GM21381 (cell line): ENCODE data around the gene AFAP1.

Experiments
- ATAC-seq: cut with Tn5 transposase; IDR thresholded peaks from one replicate; pipeline ENCODE4 v1.9.1; 2021; ENCODE audit warnings: mild to moderate bottlenecking, moderate library complexity; ENCODE audit not compliant: unreplicated experiment

Gene AFAP1

GRCh38 chr4:7806338-7807090 lies 133.1 kb downstream of the AFAP1 start:
- no peak for ATAC-seq

- no peak for ATAC-seq
Measured at GRCh38 chr4:7805533-7806337, 133.9 kb downstream of the AFAP1 start.

DNA sequence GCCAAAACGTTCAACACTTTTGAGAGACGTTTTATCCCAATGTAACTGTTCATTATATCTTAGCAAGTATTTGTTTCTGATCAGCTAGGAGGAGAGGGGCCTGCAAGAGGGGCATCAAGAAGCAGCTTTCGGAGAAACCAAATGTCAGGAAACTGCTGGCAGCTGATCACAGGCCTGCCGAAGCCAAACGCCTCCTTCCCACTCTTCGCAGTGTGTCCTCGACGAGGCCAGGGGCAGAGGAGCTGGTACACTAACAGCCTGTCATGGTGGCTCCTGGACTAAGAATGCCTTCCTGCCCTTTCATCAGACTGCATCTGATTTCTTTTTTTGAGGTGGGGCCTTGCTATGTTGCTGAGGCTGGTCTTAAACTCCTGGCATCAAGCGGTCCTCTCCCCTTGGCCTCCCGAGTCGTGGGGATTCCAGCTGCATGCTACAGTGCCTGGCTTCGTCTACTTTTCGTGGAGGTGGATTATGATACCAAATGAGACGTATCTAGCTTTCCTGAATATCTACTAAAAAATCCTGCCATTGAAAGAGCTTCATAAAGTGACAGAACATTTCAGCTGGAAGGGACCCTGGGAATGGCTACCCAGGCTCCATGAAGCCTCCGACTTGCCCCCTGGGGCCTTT lies 134.8 kb downstream of the AFAP1 start:
- no peak for ATAC-seq

GRCh38 chr4:7803992-7804755 lies 135.5 kb downstream of the AFAP1 start:
- ATAC-seq: no peak

DNA sequence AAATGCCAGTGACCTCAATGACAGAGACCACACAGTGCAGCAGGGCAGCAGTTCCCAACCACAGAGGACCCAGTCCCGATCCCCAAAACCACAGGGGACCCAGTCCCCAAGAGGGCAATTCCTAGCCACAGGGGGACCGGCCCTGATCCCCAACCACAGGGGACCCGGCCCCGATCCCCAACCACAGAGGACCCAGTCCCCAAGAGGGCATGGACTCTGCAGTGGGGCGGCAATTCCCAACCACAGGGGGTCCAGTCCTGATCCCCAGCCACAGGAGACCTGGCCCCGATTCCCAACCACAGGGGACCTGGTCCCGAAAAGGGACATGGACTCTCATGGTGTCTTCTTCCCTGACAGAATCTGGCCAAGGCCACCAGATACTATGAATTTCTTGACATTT lies 136.3 kb downstream of the AFAP1 start:
- no peak for ATAC-seq

DNA sequence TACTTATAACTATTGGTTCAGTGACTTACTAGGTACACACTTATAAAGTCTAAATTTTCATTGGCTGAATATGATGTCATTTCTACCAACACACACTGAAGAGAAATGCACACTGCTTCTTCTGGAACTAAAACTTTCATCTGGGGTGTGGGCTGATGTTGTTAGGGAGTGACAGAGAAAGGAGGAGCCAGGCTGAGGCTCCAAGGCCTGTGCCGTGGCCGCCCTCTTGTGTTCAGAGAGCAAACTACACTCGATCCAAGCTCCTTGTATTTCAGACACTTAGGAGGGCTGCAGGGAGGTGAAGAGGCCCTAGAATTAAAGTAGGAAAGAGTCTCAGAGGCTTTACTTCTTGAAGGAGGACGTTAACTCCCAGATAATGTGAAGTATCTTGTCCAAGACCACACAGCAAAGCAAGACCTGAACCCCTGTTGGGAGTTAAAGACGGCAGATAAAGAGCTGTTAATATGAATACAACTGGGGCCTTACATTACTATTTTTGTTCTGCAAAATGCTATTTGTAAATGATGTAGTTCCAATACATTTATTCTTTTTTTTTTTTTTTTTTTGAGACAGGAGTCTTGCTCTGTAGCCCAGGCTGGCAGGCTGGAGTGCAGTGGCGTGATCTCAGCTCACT lies 137.5 kb downstream of the AFAP1 start:
- peak; percentile 78 for ATAC-seq

DNA sequence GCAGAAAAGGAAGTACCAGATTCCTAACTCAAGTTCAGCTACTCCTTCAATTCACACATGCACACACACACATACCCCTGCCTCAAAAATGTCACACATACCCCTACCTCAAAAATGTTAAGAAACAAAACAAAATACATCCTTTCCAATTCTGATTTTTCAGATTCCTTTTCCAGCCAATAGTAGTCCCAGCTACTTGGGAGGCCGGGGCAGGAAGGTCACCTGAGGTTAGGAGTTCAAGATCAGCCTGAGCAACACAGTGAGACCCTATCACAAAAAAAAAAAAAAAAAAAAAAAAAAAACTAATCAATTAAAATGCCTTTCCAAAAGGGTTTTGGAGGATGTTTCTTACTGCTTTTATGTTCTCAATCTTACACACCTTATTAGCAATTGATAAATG lies 138.0 kb downstream of the AFAP1 start:
- ATAC-seq: no peak

GRCh38 chr4:7801001-7801400 lies 138.7 kb downstream of the AFAP1 start:
- no peak for ATAC-seq

DNA sequence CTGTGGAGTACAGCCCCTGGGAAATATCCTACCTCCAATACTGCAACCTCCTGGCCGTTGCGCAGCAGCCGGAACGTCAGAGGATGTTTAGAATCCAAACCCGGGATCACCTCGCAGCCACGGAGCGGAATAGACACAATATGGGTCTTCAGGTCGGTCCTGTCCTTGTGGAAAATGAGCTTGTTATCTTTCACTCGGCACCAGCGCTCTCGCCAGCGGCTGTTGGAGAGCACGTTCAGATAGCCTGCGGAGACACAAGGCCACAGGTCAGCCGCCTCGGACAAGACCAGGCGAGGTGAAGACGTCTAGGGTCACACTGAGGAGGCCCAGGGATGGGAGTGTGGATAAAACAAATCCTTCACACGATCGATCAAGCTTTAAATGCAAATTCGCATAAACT lies 139.3 kb downstream of the AFAP1 start:
- no peak for ATAC-seq

- no peak for ATAC-seq
Measured at GRCh38 chr4:7799736-7800135, 139.9 kb downstream of the AFAP1 start.

DNA sequence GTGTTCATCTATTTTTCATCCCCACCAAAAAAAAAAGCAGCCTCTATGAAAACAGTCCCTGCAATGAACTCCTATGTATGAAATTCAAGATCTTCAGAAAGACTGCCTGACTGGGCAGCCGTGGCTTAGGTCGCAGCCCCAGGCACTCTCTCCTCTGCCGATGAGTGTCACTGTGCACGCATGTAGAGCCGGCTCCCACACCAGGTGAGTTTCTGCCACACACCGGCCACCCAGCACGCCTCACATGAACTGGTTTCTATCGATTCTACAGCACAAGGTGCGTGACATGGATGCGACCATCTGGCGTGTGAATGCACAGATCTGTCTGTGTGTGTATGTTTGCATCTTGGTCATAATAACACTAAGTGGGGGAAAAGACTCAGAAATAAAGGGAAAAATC lies 140.4 kb downstream of the AFAP1 start:
- ATAC-seq: no peak

- ATAC-seq: no peak
Measured at GRCh38 chr4:7798178-7798995, 141.3 kb downstream of the AFAP1 start.

DNA sequence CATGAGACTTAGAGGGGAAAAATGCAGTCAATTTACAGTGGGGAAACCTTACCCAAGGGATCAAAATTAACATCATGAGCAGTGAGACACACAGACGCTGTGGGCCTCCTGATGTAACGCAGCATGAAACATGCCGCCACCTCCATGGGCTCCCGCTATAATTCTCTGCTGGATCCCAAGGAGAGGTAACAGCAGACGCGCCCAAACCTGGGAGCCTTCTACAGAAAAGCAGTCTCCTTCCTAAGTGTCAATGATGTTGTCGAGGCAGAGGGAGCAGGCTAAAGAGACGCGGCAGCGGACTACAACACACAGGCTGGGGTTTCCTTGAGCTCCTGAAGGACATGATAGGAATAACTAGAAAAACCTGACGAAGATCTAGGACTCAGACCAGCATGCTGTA lies 142.3 kb downstream of the AFAP1 start:
- ATAC-seq: no peak

DNA sequence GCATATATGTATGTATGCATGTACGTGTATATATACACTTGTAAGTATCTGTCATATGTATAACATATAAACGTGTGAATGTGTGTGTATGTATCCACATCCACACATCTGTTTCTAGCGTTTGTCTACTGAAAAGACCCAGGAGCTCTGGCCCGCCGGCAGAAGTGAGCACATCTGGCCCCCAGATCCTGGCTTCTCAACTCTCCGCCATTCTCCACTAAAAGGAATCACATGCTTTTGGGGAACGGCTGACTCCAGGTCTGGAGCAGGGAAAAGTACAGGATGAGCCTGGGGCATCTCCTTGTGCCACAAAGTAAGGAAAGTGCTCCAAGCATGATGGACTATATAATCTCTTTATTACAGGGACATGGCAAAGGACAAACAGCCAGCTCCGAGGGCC lies 143.7 kb downstream of the AFAP1 start:
- ATAC-seq: no peak

DNA sequence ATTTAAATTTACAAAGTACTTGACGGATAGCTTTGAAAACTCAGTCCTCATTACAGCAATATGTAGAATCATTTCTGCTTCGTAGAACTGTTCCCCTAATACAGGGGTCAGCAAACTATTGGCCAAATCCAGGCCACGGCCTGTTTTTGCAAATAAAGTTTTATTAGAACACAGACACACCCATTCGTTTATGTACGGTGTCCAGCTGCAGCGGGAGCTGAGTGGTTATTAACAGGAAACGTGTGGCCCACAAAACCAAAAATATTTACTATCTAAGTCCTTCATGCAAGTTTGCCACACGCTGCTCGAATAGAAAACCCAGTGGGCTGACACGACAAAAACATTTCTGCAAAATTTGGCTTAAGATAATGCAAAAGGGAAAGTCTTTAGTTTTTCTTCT lies 146.5 kb downstream of the AFAP1 start:
- no peak for ATAC-seq

GRCh38 chr4:7792616-7793015 lies 147.0 kb downstream of the AFAP1 start:
- no peak for ATAC-seq

DNA sequence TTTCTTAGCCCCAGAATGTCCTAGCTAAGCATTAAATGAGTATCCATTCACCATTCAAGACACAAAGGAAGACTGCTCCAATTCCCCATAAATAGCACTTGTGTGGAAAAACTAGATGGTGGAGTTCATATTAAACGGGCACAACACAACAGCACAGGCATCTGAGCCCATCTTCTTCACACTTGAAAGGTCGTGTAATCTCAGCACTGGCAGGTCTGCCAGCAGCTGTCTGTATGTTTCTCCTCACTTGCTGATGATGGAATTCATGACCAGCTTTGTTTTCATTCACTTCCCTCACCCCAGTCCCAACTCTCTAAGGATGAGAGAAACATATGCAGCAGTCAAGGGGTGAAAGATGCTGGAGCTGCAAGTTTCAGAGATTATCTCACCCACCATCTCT lies 148.7 kb downstream of the AFAP1 start:
- no peak for ATAC-seq

DNA sequence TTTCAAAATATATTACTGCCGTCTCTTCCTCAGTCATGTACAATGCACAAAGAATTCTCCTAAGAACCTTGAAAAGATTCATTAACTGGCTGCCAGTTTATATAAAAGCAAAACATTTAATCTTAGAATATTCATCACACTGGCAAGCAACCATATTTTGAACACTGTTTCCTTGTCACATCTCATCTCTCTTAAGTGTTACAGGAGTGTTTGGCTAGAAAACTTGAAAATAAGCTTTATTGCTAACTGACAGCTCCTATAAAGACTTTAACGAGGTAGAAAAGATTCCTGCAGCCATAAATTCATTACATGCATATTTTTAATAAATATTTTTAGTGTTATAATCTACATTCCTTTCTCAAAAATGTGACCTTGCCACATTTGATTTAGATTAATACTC lies 149.6 kb downstream of the AFAP1 start:
- ATAC-seq: no peak

DNA sequence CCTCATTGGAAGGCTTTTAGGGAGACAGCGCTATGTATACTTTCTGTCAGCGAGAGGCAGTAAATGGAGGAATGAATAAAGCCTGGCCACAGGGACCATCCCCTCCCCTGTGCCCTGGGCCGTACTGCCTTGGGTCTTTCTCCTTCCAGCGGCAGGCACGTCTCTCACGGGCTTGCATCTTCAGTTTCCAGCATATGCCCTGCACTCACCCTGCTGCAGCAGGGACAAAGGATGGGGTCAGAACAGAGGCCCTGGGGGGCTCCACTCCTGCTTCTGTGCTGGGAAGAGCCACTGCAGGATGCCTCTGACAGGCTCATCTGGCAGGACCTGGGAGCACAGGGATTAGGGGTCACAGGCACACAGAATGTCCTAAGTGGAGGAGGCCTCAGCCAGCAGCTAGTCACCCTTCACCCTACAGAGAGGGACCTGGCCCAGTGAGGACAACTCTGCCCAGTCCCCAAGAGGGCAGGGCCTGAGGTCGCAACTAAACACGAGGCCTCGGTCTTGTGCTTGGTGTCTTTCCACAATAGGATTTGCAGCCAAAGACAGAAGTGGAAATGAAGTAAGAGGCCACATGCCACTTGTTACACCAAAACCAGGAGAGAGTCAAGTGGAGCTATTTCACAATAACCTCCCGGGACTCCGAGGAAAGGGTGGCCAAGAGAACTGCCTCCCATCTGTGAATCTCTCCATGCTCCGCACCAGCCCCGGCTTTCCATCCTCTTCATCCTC lies 150.8 kb downstream of the AFAP1 start:
- no peak for ATAC-seq
